HL-60/S4 treated with phorbol 12-myristate 13-acetate at 8.2 ng/mL for 4 days and 3 days (cell line): ENCODE data around the gene WDR20.
"Not testable (repeated sequence)": the region's sequence is repeated elsewhere in the genome, so short reads cannot be mapped to it uniquely, and the experiment has no call there.

ENCODE experiments used
- in situ Hi-C: fragments of 300-500 bp; cut with MboI; formaldehyde crosslinking; loops from 2 replicates; pipeline ENCODE4 v1.15.0; 2022; ENCODE audit warnings: low sequenced_read_pairs

The WDR20 gene

DNA sequence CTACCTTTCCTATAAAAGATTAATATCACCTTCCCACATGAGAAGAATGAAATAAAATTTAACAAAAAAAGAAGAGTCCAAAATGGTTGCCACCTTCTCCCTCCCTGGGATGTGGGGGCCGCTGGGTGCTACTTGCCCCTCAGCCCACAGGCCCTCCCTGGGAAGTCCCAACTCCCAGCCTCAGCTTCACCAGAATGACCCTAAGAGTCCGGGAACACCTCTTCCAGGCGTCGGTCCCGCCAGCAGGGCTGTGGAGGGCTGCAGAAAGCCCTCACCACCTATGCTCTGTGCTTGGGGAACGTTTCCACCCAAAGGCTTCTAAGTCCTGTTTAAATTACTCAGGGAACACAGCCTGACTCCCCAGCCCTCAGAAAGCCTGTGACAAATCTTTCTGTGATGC is 93.4 kb downstream of the WDR20 start:
- in situ Hi-C loops: no loop called here

DNA sequence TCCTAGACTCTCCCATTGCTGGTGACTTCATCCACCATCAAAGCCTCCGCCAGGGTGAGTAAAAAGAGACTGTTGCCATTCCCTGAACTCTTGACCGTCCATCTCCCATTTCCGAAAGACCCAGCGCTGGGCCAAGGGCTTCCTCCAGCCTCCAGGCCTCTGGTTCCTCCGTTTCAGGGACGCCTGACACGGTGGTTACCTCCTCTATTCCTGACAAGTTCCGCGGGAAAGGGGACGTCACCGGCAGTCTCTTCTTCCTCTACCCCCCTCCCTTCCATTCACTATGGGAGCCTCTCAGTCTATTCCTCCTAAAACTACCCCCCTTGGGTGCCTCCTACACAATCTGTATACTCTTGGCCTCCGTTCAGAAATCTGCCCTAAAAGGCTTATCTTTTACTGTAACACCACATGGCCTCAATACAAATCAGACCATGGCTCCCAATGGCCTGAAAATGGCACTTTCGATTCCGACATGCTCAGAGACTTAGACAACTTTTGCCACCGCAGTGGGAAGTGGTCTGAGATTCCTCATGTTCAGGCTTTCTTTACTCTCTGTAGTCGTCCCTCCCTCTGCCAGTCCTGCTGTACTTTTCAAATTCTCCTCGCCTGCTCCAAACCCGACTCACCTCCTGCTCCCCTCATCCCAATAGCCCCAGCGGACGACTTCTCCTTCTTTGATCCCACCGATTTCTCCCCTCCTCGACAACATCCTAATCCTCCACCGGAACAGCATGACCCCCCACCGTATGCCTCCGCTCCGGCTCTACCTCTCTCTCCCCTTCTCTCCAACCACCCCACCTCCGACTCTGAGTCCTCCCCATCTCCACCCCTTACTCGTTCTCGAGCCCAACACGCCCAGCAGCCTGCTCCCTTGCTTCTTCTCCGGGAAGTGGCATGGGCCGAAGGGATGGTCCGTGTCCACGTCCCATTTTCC is 94.9 kb downstream of the WDR20 start:
- in situ Hi-C loops: no loop called here

DNA sequence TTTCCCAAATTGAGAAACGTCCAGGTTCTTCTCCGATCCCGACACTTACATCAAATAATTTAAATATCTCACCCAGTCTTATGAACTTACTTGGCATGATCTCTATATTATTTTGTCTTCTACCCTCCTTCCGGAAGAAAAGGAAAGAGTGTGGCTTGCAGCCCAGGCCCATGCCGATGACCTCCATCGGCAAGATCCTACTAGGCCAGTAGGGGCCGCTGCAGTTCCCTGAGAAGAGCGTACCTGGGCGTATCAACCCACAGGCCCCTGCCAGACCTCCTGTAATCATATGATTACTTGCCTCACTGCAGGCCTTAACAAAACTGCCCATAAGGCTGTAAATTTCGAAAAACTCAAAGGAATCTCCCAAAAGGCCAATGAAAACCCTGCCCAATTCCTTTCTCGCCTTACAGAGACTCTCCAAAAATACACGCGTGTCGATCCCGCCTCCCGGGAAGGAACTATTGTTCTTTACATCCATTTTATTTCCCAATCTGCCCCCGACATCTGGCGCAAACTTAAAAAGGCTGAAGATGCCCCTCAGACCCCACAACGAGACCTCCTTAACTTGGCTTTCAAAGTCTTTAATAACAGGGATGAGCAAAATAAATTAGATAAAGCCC is 95.7 kb downstream of the WDR20 start:
- in situ Hi-C loops: no loop called here

DNA sequence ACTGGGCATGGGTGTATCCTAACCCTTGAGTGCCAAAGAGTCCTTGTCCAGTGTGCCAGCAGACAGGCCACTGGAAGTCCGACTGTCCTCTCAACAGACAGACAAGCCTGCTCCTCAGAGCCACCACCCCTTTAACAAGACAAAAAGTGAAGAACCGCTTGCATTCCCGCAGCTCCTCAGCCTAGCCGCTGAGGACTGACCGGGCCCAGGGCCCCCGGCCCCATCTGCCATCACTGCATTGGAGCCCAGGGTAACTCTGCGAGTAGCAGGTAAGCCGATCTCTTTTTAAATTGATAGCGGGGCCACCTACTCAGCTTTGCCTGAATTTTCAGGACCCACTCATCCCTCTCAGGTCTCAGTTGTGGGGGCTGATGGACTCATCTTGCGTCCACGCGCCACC is 96.3 kb downstream of the WDR20 start:
- in situ Hi-C loops: no loop called here

DNA sequence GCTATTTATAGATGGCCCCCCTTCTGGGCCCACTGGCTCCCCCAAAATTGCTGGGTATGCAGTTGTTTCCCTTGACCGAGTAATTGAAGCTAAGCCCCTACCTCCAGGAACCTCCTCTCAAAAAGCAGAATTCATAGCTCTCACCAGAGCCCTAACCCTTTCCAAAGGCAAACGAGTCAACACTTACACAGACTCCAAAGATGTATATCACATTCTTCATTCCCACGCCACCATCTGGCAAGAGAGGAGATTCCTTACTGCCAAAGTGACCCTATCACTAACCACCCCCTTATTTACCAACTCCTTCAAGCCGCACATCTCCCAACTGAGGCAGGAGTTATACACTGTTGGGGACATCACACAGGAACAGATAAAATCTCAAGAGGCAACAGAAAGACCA is 98.4 kb downstream of the WDR20 start:
- in situ Hi-C loops: no loop called here

DNA sequence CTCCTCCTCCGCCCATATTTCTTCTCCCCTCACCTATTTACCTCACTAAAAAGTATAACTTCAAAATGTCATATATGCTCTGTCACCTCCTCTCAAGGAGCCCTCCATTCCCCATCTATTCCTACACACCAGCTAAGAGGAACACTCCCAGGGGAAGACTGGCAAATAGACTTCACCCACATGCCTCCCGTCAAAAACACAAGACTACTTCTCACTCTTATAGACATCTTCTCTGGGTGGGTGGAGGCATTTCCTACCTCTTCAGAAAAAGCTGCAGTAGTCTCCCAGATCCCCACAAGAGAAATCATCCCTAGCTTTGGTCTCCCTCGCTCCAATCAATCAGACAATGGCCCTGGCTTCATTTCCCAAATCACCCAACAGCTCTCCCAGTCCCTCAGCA is 99.1 kb downstream of the WDR20 start:
- in situ Hi-C loops: no loop called here

DNA sequence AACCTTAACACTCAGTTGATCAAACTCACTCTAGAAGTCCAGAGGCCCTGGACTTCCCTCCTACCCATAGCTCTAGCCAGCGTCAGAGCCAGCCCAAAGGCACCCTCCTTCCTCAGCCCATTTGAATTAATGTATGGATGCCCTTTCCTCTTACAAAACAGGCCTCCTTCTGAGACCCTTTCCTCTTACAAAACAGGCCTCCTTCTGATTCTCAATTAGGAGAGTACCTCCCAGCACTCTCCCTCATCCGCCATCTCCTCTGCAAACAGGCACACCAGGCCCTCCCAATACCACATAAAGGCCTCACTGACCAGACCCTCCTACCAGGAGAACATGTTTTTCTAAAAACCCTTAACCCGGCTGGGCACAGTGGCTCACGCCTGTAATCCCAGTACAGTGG is 99.5 kb downstream of the WDR20 start:
- in situ Hi-C loops: no loop called here

DNA sequence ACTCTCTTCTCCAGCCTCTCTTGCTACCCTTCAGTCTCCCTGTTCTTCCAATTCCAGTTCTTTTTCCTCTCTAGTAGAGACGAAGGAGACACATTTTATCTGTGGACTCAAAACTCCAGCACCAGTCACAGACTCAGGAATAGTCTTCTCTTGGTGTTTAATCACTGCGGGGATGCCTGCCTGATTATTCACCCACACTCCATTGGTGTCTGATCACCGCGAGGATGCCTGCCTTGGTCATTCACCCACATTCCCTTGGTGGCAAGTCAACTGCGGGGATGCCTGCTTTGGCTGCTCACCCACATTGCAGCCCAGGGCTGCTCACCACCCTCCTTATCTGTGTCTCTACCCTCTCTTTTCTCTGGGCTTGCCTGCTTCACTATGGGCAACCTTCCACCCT is 100.8 kb downstream of the WDR20 start:
- in situ Hi-C loops: not testable (repeated sequence)

DNA sequence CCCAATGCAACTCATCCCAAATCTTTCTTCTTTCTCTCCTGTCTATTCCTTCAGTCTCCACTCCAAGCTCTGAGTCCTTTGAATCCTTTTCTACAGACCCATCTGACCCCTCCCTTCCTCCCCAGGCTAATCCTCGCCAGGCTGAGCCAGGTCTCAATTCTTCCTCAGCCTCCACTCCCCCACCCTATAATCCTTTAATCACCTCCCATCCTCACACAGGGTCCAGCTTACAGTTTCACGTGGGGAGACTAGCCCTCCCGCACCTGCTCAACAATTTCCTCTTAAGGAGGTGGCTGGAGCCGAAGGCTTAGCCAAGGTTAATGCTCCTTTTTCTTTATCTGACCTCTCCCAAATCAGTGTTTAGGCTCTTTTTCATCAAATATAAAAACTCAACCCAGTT is 101.5 kb downstream of the WDR20 start:
- in situ Hi-C loops: no loop called here

DNA sequence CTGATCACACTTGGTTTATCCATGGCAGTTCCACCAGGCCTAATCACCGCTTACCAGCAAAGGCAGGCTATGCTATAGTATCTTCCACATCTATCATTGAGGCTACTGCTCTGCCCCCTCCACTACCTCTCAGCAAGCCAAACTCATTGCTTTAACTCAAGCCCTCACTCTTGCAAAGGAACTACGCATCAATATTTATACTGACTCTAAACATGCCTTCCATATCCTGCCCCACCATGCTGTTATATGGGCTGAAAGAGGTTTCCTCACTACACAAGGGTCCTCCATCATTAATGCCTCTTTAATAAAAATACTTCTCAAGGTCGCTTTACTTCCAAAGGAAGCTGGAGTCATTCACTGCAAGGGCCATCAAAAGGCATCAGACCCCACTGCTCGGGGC is 104.1 kb downstream of the WDR20 start:
- in situ Hi-C loops: not testable (repeated sequence)

DNA sequence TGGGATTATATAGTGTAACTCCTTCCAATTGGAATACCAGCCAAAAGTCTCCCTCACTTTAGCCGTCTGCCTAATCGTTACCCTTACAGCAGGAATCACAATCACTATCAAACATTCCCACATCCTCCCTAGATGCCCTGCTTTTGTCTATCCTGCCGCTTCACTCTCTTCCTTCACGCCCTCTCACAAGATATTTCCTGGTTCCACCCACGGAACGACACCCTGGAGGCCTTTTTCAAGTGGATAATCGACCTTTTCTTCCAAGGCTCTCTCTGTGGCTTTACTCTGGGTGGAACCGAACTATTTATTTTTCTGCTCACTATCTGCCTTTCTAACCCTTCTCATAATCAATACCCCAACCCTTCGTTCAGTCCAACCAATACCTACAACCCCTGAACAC is 106.4 kb downstream of the WDR20 start:
- in situ Hi-C loops: no loop called here

DNA sequence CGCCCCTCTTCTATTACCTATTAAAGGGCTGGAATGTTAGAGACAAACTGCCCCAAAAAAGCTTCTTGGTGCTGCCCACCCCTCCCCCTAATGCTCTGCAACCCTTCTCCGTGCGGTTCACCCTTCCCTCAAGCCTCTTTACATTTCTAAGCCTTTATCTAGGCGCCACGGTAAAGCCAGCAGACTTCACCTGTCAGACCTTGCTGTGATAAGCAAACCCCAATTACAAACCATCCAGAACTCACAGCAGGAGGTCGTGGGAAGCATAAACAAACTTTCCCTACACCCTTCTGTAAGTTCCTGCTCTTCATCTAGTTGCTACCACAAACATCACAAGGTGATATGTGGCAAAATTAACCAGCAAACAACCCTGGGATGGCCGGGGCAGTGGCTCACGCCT is 108.4 kb downstream of the WDR20 start:
- in situ Hi-C loops: no loop called here

DNA sequence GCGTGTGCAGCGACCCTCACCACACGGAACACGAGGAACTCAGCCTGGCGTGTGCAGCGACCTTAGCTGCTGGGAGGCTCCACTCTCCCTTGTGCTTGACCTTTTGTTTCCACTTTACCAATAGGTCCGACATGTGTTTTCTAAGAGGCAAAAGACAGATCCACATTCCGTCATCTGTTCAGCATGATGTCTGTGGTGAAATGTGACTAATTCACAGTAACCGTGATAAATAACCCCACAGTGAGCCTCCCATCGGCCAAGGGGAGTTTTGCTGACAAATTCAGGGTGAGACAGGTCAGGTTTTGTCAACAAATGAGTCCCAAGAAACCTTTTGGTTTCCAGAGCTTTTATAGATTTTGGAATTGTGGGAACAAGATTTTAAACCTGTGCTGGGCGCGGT is 109.3 kb downstream of the WDR20 start:
- in situ Hi-C loops: no loop called here

DNA sequence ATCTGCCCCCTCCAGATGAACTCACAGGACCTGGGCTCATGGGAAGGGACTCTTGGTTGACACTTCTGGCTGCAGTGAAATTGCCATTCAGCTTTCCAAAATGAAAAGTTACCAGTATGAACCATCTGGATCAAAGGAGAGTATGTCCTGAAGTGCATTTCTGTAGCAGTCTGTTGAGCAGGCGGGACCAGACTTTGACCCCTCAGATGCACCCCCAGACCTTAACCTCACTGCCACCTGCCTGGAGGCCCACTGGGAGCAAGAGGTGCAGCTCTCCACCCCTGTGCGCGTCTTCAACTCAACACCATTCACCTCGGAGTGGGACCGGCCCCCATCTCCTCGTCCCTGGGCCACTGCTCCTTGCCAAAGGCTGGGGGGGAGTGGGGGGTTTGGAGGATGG is 110.3 kb downstream of the WDR20 start:
- in situ Hi-C loops: no loop called here

DNA sequence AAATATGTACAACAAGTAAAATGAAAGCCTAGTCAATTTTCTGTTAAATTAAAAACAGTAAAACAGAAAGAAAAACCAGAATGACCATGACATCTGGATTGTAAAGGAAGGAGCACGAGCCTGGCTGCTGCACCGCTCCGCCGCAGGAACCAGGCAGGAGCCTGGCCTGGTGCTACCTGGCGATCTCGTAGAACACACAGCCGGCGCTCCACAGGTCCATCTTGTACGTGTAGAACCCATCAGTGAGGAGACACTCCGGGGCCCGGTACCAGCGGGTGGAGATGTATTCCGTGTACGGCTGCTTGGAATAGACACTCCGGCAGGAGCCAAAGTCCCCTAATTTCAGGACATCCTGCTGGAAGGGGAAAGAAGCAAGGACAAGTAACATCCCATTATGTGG is 110.9 kb downstream of the WDR20 start:
- in situ Hi-C loops: no loop called here

DNA sequence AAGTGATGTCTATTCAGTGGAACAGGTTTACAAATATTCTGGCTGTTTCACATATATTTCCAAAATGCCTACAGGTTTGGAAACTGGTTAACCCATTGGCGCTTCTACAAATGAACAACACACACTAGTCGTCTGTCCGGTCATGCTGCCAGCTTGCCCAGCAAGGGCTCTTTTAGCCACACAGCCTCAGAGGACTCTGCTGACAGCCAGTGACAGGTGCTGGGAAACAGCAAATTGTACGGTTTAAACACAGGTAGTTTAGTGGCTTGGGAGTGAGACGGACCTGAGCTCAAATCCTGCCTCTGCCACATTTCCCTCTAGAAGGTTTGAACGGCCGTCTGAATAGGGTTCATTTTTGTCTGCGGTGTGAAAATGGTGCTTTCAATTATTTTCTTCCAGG is 111.5 kb downstream of the WDR20 start:
- in situ Hi-C loops: no loop called here

DNA sequence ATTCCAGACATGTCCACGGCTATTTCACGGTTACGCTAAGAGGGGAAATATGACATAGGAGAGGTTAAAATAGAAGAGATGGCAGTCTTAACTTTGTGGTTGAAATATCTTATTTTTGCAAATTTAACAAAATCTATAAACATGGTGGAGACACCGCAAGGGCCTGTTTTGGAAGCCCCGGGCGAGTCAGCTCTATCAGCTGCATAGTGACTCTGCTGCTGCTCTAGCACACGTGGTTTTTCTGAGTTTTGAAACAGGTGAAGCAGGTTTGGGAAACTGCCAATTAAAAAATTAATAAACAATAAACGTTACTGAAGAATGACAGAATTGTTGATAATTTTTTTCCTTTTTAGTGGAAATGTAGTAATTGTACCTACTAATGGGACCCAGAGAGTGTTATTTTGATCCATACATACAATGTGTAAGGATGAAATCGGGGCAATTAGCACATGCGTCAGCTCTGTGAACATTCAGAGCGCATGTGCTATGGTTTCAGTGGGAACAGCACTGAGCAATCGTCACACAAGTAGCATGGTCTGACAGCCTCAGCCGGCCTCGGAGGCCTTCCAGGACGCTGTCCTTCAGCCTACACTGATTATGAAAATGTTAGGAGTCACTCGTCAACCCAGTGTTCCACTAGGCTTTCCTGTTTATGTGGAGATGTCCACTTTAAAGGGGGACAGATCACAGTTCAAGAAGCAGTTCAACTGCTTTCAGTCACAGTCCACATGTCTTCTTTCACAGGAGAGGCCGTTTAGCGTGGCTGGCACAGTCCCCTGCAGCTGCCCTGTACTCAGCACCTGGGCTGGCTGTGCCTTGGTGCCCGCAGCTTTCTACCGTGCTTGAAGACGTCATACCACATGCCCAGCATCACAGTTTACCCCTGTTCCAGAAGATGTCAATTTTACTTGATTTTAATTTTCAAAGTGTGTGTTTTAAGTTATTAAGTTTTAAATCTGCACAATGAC is 113.4 kb downstream of the WDR20 start:
- in situ Hi-C loops: no loop called here

DNA sequence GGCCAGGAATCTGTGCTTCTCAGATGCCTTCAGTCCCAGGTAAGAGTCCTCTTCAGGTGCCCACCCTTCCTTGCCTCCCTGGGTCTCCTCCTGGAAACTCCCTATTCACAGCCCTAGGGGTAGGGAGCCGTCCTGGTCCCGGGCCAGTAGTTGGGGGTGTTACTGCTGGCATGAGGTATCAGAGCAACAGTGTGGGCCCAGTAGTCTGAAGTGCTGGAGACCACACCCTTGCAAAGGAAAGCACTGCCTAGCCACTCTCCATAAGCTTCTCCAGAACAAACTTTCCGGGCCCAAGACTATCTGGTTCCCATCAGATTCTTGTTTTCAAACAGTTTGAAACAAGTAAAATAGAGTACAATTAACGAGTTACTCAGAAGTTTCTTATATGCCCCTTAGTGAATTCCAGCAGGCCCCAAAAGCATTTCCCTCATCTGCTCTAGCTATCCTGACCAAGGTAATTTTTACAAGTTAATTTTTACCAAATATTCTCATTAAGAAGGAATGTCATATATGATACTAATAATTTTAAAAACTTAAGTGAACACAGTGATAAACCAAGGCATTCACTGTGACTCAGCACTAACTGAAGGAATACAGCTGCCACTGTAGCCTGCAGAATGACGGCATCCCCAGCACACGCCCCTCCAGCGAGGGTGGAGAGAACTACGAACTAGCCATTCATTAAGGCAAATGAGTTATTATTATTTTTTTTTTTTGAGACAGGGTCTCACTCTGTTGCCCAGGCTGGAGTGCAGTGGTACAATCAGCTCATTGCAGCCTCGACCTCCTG is 115.9 kb downstream of the WDR20 start:
- in situ Hi-C loops: no loop called here

DNA sequence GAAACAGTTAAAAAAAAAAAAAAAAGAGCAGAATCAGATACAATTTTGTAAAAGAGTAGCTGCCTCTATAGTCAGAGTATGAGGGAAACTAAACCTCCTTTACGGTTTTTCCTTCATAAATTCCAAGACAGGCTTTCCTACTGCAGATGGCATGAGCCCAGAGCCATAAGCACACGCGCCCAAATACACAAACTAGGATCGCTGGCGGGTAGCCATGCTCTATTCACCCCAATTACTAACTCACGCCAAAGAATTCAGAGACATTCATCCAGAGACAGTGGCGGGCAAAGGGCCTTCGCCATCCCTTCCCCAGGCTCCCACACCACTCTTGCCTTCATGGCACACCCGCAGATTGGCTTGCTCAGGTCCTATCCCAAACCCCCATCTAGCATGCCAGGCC is 117.0 kb downstream of the WDR20 start:
- in situ Hi-C loops: no loop called here

DNA sequence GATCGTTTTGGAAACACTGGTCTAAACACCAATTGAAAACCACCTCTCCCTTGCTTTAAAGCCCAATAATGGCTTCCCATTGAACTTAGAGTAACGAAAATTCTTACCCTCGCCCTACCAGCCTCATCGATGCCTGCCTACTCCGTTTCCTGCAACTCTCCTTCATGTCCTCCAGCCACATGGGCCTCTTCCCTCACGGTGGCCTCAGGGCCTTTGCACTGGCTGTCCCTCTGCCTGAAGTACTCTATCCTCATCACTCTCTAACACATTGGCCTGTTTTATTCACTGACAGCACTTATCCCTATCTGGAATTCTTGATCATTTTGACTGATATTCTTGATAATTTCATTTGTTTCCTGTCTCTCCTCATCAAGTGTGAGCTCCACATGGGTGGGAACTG is 118.4 kb downstream of the WDR20 start:
- in situ Hi-C loops: no loop called here
